HG03108 (cell line): ENCODE data around the gene FAM169A.
A peak's percentile ranks its signal among the peaks of the same experiment; 100 is the strongest.
"Not testable (repeated sequence)": the region's sequence is repeated elsewhere in the genome, so short reads cannot be mapped to it uniquely, and the experiment has no call there.

Experiments used
- ATAC-seq: cut with Tn5 transposase; IDR thresholded peaks from one replicate; pipeline ENCODE4 v1.9.1; 2021; ENCODE audit warnings: moderate library complexity; ENCODE audit not compliant: unreplicated experiment

The FAM169A gene, protein sequence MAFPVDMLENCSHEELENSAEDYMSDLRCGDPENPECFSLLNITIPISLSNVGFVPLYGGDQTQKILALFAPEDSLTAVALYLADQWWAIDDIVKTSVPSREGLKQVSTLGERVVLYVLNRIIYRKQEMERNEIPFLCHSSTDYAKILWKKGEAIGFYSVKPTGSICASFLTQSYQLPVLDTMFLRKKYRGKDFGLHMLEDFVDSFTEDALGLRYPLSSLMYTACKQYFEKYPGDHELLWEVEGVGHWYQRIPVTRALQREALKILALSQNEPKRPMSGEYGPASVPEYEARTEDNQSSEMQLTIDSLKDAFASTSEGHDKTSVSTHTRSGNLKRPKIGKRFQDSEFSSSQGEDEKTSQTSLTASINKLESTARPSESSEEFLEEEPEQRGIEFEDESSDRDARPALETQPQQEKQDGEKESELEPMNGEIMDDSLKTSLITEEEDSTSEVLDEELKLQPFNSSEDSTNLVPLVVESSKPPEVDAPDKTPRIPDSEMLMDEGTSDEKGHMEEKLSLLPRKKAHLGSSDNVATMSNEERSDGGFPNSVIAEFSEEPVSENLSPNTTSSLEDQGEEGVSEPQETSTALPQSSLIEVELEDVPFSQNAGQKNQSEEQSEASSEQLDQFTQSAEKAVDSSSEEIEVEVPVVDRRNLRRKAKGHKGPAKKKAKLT

DNA sequence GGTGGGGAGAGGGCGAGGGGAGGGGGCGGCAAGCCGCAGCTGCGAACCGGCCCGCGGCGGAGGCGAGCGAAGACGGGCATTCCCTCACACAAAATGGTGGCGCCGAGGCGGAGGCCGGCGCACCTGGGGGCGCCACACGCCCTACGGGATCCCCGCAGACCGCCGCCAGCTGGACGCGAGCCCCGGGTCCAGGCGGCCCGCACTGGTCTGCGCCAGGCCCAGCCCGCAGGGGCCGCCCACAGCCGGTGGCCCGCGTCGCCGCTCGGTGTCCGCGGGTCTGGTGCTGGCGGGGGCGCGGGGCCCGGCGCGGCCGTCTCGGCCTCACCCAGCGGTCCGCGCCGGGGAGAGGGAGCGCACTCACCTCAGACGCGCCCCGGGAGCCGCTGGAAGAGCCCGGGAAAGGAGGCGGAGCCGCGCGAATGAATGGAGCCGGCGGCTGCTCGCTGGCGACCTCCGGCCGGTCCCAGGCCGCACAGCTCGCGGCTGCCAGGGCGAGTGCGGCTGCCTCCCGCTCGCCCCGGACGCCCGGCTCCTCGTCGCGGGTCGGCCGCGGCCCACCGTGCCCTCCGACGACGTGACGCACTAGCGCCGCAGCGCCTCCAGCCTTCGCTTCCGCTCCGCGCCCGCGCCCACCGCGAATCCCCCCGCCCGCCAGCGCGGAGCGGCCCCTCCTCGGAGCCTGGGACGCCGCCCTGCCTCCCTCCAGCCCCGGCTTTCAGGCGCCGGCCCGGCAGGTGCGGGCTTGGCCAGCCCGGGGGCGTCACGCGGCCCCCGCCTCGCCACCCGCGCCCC lies at the start of gene FAM169A:
Gene FAM169A (minus strand): TSS at position 584 of the 792 bp plus-strand sequence. CDS start 24,711 bp downstream, outside the sequence.
- no peak for ATAC-seq

- no peak for ATAC-seq
Measured at GRCh38 chr5:74915488-74915887, 49.3 kb upstream of the FAM169A start.

DNA sequence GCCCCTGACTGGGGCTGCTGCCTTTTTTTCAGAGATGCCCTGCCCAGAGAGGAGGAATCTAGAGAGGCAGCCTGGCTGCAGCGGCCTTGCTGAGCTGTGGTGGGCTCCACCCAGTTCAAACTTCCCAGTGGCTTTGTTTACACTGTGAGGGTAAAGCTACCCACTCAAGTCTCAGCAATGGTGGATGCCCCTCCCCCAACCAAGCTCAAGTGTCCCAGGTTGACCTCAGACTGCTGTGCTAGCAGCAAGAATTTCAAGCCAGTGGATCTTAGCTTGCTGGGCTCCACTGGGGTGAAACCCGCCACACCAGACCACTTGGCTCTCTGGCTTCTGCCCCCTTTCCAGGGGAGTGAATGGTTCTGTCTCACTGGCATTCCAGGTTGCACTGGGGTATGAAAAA lies 45.2 kb upstream of the FAM169A start:
- not testable (repeated sequence) for ATAC-seq

DNA sequence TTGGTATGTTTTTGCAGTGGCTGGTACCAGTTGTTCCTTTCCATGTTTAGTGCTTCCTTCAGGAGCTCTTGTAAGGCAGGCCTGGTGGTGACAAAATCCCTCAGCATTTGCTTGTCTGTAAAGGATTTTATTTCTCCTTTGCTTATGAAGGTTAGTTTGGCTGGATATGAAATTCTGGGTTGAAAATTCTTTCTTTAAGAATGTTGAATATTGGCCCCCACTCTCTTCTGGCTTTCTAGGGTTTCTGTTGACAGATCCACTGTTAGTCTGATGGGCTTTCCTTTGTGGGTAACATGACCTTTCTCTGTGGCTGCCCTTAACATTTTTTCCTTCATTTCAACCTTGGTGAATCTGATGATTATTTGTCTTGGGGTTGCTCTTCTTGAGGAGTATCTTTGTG lies 43.7 kb upstream of the FAM169A start:
- ATAC-seq, result not testable (repeated sequence)

- not testable (repeated sequence) for ATAC-seq
Measured at GRCh38 chr5:74908237-74908636, 42.0 kb upstream of the FAM169A start.

GRCh38 chr5:74904713-74905112 lies 38.5 kb upstream of the FAM169A start:
- ATAC-seq, result not testable (repeated sequence)

GRCh38 chr5:74903165-74903787 lies 37.1 kb upstream of the FAM169A start:
- ATAC-seq, result no peak

GRCh38 chr5:74897049-74897448 lies 30.9 kb upstream of the FAM169A start:
- no peak for ATAC-seq

GRCh38 chr5:74895906-74896305 lies 29.7 kb upstream of the FAM169A start:
- no peak for ATAC-seq

GRCh38 chr5:74894351-74894750 lies 28.2 kb upstream of the FAM169A start:
- ATAC-seq, result no peak

GRCh38 chr5:74892921-74893320 lies 26.7 kb upstream of the FAM169A start:
- no peak for ATAC-seq

- peak; percentile 63 for ATAC-seq
Measured at GRCh38 chr5:74889523-74890105, 23.4 kb upstream of the FAM169A start.

GRCh38 chr5:74888117-74888516 lies 21.9 kb upstream of the FAM169A start:
- no peak for ATAC-seq

DNA sequence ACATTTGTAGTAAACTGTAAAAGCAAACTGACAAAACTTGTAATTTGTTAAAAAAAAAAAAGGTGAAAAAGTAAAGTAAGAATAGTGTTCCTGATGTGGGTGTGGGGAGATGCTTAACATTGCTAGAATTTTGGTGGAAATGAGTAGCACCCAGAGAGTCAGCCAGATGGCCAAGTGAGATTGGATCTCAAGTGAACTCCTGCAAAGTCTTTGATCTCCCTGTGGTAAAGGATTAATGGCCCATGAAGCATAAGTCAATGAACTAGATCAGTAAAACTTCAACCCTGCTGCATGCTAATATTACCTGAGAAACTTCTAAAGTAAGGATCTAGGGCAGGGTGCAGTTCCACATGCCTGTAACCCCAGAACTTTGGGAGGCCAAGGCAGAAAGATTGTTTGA lies 19.0 kb upstream of the FAM169A start:
- no peak for ATAC-seq

- ATAC-seq, result not testable (repeated sequence)
Measured at GRCh38 chr5:74882379-74883134, 16.4 kb upstream of the FAM169A start.

DNA sequence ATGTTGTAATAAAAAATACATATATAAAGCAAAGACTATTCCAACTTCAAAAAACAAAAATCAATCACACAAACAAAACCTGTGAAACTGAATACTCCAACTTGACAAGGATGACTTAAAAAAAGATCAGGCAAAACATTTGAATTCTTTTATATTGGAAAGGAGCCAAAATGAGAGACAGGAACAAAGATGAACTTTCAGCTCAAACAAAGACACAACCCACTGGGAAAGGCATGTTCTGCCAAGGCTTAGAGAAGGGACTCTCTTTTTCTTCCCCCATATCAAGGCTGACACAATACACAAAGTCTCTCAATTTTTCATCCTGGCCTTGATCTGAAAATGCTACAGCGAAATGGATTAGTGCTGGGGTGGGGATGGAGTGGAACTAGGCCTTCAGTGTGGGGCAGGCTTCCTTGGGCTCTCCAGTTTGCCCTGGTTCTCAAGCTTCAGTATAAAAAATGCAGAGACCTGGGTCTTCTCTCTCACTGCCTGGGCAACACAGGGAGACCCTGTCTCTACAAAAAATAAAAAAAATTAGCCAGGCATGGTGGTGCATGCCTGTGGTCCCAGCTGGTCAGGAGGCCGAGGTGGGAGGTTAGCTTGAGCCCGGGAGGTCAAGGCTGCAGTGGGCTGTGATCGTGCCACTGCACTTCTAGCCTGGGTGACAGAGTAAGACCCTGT lies 11.6 kb upstream of the FAM169A start:
- ATAC-seq, result no peak

GRCh38 chr5:74875994-74876791 lies 10.0 kb upstream of the FAM169A start:
- no peak for ATAC-seq

DNA sequence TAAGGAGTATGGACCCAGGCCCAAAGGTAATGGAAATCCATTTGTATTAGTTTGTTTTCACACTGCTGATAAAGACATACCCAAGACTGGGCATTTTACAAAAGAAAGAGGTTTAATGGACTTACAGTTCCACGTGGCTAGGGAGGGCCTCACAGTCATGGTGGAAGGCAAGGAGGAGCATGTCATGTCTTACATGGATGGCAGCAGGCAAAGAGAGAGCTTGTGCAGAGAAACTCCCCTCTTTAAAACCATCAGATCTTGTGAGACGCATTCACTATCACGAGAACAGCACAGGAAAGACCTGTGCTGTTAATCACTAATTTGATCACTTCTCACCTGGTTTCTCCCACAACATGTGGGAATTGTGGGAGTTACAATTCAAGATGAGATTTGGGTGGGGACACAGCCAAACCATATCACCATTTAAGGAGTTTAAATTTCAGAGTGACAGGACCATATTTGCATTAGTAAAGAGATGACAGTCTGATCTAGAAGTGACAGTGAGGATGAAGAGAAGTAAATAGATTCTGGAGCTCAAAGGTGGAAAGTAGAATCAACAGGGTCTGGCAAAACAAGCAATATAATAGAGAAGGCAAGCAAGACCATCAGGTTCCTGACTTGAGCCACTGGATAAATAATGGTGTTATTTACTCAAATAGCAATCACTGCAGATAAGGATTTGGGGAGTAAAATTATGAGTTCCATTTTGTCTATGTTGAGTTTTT lies 7.5 kb upstream of the FAM169A start:
- no peak for ATAC-seq
